Transverse colon (tissue), 4 donors: ENCODE results near the gene HOXA6.

ENCODE experiments used
- POLR2A ChIP-seq: fragments of 450-650 bp; IDR thresholded peaks from one replicate; pipeline ENCODE4 v1.6.1; 2016; ENCODE audit warnings: antibody characterized with exemption, mild to moderate bottlenecking, moderate library complexity
- POLR2AphosphoS5 ChIP-seq, 3 donors: sonication (generic); formaldehyde crosslinking; IDR thresholded peaks; one replicate each; pipeline ENCODE4 v1.6.1; 2016; ENCODE audit warnings: antibody characterized with exemption in 3 of 3
- TF ChIP-seq, protein P1 (sequence below), 5 experiments: fragments of 200-600 bp in 3 of 5; fragments of 450-650 bp in 2 of 5; sonication (generic) in 3 of 5; IDR thresholded peaks; 1 replicate in 2 of 5; 2 replicates in 3 of 5; pipeline ENCODE4 v1.5.1; 2016 to 2017; ENCODE audit warnings: antibody characterized with exemption in 5 of 5, inconsistent platforms in 3 of 5, mild to moderate bottlenecking in 2 of 5, moderate library complexity in 1 of 5

DNA sequence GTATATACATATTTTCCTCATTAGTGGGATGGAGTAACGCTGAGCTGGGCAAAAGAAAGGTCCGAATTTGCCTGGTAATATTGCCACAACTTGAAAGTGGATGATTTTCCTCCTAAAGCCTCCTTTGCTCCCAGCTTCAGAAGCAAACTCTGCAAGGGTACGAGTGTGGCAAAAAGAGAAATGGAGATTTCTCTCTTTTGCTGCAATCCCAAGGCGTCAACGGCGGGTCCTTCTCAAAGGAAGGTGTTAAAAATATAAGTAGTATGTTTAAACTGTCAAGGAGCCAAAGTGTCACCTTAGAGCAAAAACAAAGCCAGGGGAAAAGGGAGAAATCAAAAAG lies 32.7 kb downstream of the HOXA6 start:
- TF ChIP-seq POLR2AphosphoS5 (IDR thresholded peaks at IDR 0.05) (no peak), POLR2A (no peak)
- TF ChIP-seq, protein P1, sequence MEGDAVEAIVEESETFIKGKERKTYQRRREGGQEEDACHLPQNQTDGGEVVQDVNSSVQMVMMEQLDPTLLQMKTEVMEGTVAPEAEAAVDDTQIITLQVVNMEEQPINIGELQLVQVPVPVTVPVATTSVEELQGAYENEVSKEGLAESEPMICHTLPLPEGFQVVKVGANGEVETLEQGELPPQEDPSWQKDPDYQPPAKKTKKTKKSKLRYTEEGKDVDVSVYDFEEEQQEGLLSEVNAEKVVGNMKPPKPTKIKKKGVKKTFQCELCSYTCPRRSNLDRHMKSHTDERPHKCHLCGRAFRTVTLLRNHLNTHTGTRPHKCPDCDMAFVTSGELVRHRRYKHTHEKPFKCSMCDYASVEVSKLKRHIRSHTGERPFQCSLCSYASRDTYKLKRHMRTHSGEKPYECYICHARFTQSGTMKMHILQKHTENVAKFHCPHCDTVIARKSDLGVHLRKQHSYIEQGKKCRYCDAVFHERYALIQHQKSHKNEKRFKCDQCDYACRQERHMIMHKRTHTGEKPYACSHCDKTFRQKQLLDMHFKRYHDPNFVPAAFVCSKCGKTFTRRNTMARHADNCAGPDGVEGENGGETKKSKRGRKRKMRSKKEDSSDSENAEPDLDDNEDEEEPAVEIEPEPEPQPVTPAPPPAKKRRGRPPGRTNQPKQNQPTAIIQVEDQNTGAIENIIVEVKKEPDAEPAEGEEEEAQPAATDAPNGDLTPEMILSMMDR (IDR thresholded peaks at IDR 0.05) = no peak
